Liver (tissue), 3 donors: Measurements from ENCODE around the gene TAGLN.

Experiments
- GABPA ChIP-seq, 2 donors: IDR thresholded peaks in 1 of 2; conservative IDR thresholded peaks in 1 of 2; 2 replicates each; pipeline ENCODE4 v1.6.1; 2016; ENCODE audit warnings: antibody characterized with exemption in 2 of 2, mild to moderate bottlenecking in 1 of 2, moderate library complexity in 1 of 2
- RAD21 ChIP-seq, 2 donors: IDR thresholded peaks; 2 replicates each; pipeline ENCODE4 v1.6.1; 2016; ENCODE audit warnings: antibody characterized with exemption in 2 of 2, mild to moderate bottlenecking in 2 of 2
- SP1 ChIP-seq: IDR thresholded peaks from 2 replicates; pipeline ENCODE4 v1.6.1; 2018; ENCODE audit warnings: antibody characterized with exemption, mild to moderate bottlenecking
- TAF1 ChIP-seq: conservative IDR thresholded peaks from 2 replicates; pipeline ENCODE4 v1.6.1; 2016; ENCODE audit warnings: antibody characterized with exemption, mild to moderate bottlenecking
- TF ChIP-seq, protein P1 (sequence below): IDR thresholded peaks from 2 replicates; pipeline ENCODE4 v1.6.1; 2016; ENCODE audit warnings: antibody characterized with exemption, mild to moderate bottlenecking
- TF ChIP-seq, protein P2 (sequence below): fragments of 150-350 bp; IDR thresholded peaks from 2 replicates; pipeline ENCODE4 v1.5.1; 2017; ENCODE audit warnings: improper control_type of control experiment, low read depth, low read length; ENCODE audit not compliant: missing input control
- TF ChIP-seq, protein P3 (sequence below): IDR thresholded peaks from 2 replicates; pipeline ENCODE4 v1.6.1; 2016; ENCODE audit warnings: antibody characterized with exemption
- TF ChIP-seq, protein P4 (sequence below): IDR thresholded peaks from 2 replicates; pipeline ENCODE4 v1.6.1; 2016; ENCODE audit warnings: antibody characterized with exemption
- donor health status: healthy.
- donor health status: healthy.

DNA sequence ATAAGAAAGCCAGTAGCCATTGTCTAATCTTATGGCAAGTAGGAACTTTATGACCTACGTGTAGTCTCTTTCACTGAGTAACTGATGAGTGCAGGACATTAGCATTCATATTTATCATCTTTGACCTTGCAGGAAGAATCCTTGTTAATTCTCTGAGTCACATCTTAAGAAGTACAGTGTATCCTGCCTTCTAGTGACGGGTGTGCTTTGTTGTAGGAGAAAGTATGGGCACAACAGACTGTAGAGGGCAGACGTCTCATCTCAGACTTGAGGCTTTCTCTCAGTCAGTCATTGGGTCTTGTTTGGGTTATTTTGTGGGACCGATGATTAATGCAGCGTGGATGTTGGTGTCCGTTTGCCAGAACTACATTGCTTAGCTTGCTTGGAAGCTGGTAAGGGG lies 40.1 kb downstream of the TAGLN start:
- TF ChIP-seq, protein P1, sequence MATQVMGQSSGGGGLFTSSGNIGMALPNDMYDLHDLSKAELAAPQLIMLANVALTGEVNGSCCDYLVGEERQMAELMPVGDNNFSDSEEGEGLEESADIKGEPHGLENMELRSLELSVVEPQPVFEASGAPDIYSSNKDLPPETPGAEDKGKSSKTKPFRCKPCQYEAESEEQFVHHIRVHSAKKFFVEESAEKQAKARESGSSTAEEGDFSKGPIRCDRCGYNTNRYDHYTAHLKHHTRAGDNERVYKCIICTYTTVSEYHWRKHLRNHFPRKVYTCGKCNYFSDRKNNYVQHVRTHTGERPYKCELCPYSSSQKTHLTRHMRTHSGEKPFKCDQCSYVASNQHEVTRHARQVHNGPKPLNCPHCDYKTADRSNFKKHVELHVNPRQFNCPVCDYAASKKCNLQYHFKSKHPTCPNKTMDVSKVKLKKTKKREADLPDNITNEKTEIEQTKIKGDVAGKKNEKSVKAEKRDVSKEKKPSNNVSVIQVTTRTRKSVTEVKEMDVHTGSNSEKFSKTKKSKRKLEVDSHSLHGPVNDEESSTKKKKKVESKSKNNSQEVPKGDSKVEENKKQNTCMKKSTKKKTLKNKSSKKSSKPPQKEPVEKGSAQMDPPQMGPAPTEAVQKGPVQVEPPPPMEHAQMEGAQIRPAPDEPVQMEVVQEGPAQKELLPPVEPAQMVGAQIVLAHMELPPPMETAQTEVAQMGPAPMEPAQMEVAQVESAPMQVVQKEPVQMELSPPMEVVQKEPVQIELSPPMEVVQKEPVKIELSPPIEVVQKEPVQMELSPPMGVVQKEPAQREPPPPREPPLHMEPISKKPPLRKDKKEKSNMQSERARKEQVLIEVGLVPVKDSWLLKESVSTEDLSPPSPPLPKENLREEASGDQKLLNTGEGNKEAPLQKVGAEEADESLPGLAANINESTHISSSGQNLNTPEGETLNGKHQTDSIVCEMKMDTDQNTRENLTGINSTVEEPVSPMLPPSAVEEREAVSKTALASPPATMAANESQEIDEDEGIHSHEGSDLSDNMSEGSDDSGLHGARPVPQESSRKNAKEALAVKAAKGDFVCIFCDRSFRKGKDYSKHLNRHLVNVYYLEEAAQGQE = no peak
- TF ChIP-seq, protein P2, sequence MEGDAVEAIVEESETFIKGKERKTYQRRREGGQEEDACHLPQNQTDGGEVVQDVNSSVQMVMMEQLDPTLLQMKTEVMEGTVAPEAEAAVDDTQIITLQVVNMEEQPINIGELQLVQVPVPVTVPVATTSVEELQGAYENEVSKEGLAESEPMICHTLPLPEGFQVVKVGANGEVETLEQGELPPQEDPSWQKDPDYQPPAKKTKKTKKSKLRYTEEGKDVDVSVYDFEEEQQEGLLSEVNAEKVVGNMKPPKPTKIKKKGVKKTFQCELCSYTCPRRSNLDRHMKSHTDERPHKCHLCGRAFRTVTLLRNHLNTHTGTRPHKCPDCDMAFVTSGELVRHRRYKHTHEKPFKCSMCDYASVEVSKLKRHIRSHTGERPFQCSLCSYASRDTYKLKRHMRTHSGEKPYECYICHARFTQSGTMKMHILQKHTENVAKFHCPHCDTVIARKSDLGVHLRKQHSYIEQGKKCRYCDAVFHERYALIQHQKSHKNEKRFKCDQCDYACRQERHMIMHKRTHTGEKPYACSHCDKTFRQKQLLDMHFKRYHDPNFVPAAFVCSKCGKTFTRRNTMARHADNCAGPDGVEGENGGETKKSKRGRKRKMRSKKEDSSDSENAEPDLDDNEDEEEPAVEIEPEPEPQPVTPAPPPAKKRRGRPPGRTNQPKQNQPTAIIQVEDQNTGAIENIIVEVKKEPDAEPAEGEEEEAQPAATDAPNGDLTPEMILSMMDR = no peak
- TF ChIP-seq, protein P3, sequence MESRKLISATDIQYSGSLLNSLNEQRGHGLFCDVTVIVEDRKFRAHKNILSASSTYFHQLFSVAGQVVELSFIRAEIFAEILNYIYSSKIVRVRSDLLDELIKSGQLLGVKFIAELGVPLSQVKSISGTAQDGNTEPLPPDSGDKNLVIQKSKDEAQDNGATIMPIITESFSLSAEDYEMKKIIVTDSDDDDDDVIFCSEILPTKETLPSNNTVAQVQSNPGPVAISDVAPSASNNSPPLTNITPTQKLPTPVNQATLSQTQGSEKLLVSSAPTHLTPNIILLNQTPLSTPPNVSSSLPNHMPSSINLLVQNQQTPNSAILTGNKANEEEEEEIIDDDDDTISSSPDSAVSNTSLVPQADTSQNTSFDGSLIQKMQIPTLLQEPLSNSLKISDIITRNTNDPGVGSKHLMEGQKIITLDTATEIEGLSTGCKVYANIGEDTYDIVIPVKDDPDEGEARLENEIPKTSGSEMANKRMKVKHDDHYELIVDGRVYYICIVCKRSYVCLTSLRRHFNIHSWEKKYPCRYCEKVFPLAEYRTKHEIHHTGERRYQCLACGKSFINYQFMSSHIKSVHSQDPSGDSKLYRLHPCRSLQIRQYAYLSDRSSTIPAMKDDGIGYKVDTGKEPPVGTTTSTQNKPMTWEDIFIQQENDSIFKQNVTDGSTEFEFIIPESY = no peak
- TF ChIP-seq GABPA (IDR thresholded peaks at IDR 0.05 in 1 of 2, conservative IDR thresholded peaks at IDR 0.05 in 1 of 2) (no peak), SP1 (no peak), TAF1 (no peak), RAD21 (IDR thresholded peaks at IDR 0.05) (no peak)
- TF ChIP-seq, protein P4, sequence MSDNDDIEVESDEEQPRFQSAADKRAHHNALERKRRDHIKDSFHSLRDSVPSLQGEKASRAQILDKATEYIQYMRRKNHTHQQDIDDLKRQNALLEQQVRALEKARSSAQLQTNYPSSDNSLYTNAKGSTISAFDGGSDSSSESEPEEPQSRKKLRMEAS = no peak
